ENCODE results near the gene PRSS53.
"Not testable (repeated sequence)": the region's sequence is repeated elsewhere in the genome, so short reads cannot be mapped to it uniquely, and the experiment has no call there.

The PRSS53 gene

GRCh38 chr16:31088459-31089183, at the start of gene PRSS53:
Gene PRSS53, minus strand, starts transcription at chr16:31088943. Its CDS starts 134 bp downstream, at chr16:31088809.
- no peak for DNase-seq (ENCODE audit: low read depth, low spot score)

GRCh38 chr16:31136822-31137499, 48.2 kb upstream of the PRSS53 start:
- not testable (repeated sequence) for DNase-seq (ENCODE audit: low read depth, low spot score)

GRCh38 chr16:31136287-31136662, 47.5 kb upstream of the PRSS53 start:
- no peak for DNase-seq (ENCODE audit: low read depth, low spot score)

GRCh38 chr16:31135535-31136286, 47.0 kb upstream of the PRSS53 start, which contains the start of gene PRSS8:
Gene PRSS8, minus strand, starts transcription at chr16:31135727. Its CDS starts 229 bp downstream, at chr16:31135498.
- no peak for DNase-seq (ENCODE audit: low read depth, low spot score)

GRCh38 chr16:31134625-31135534, 46.1 kb upstream of the PRSS53 start:
- peak; percentile 56 for DNase-seq (ENCODE audit: low read depth, low spot score)

- DNase-seq (ENCODE audit: low read depth, low spot score) = no peak
Measured at GRCh38 chr16:31134091-31134571, 45.4 kb upstream of the PRSS53 start.

GRCh38 chr16:31133046-31133501, 44.3 kb upstream of the PRSS53 start:
- DNase-seq (ENCODE audit: low read depth, low spot score) = no peak

GRCh38 chr16:31132303-31132979, 43.7 kb upstream of the PRSS53 start:
- no peak for DNase-seq (ENCODE audit: low read depth, low spot score)

GRCh38 chr16:31131841-31132271, 43.1 kb upstream of the PRSS53 start:
- no peak for DNase-seq (ENCODE audit: low read depth, low spot score)

GRCh38 chr16:31131416-31131815, 42.7 kb upstream of the PRSS53 start:
- no peak for DNase-seq (ENCODE audit: low read depth, low spot score)

GRCh38 chr16:31130899-31131298, 42.2 kb upstream of the PRSS53 start:
- DNase-seq (ENCODE audit: low read depth, low spot score) = peak; percentile 70

- DNase-seq (ENCODE audit: low read depth, low spot score) = no peak
Measured at GRCh38 chr16:31130336-31130891, 41.7 kb upstream of the PRSS53 start.

GRCh38 chr16:31129568-31130335, 41.0 kb upstream of the PRSS53 start:
- DNase-seq (ENCODE audit: low read depth, low spot score) = no peak

- DNase-seq (ENCODE audit: low read depth, low spot score) = no peak
Measured at GRCh38 chr16:31128711-31129567, 40.2 kb upstream of the PRSS53 start.

GRCh38 chr16:31127182-31127581, 38.4 kb upstream of the PRSS53 start:
- no peak for DNase-seq (ENCODE audit: low read depth, low spot score)

- no peak for DNase-seq (ENCODE audit: low read depth, low spot score)
Measured at GRCh38 chr16:31125844-31126243, 37.1 kb upstream of the PRSS53 start.

GRCh38 chr16:31120129-31120528, 31.4 kb upstream of the PRSS53 start:
- DNase-seq (ENCODE audit: low read depth, low spot score) = no peak

All from iPS DF 19.7 (cell line).